ENCODE measurements around the gene YY2.

The YY2 gene

DNA sequence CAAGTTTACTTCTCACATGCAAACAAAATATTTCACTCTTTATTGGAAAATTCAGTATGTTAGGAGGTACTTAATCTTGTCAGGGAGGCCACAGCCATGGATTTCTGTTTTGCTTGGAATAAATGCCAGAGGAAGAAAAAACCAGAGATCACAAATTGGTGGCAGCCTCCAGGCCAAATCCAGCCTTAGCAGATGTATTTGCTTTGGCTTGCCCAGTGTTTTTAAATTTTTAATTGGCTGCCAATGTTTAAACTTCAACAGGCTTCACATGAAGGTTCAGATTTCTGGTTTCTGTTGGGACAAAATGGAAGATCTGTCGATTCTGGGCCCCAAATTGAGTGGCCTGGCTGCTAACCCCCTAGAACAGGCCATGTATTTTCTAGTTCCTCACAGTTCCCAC, 19.2 kb downstream of the YY2 start:
- DNase-seq: no peak

DNA sequence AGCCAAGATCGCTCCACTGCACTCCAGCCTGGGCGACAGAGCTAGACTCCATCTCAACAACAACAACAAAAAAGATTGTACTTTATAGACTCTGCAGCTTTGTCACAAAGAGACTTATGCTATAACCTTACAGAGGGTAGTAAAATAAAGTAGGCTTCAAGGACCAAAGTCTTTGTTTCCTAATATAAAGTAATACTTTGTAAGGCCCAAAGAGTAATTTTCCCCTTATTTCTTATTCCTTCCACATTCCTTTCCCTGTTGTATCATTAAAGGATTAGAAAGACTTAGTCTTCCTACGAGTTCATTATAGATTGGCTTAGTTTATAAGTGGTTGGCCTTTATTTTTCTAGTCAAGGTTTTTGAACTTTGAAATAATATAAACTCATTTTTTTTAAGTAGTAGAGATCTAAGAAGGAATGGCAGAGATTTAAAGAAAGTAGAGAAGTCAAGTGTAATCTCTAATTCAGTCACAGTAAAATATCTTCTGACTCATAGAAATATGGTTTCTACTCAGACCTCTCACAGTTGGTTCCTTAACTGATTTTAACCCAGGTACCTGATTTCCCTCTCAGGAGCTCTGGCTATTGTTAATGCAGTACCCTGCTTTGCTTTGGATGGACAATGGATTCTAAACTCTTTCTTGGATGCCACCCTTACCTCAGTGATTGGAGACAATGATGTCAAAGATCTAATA, 26.2 kb downstream of the YY2 start:
- DNase-seq: no peak

DNA sequence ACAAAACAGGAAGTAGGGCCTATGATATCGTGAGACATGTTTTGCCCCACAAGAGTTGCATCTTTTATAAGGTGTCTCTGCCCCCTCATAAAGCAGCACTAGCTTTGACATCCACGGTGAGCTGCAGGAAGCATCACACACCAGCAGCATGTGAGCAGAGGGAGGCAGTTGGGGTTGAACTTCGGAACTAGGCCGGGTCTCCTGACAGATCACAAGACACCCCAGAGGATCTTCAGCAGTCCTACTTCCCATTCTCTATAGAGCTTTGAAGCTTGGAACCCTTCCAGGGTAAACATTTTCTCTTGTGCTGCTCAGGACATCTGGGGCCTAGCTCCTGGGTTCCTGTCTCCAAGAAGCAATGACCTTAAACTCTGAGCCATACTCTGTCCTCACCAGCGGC, 27.5 kb downstream of the YY2 start:
- DNase-seq: no peak

DNA sequence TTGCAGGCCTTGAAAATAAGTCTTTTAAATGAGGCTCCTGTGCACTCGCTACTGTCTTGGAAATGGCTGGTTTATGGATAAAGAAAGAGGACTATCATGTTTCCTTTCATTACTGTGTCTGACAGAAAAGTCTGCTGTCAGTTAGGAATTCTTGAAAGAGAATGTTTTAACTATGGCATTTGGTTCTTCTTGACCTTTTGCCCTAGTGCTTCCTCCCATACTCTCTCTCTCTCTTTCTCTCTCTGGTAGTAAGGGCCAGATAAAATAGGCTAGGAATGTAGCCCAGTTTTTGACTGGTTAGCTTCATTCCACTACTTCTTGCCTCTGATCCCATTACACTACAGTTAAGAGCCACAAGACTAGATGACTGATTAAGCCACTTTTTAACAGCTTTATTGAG, 29.8 kb downstream of the YY2 start:
- no peak for DNase-seq

DNA sequence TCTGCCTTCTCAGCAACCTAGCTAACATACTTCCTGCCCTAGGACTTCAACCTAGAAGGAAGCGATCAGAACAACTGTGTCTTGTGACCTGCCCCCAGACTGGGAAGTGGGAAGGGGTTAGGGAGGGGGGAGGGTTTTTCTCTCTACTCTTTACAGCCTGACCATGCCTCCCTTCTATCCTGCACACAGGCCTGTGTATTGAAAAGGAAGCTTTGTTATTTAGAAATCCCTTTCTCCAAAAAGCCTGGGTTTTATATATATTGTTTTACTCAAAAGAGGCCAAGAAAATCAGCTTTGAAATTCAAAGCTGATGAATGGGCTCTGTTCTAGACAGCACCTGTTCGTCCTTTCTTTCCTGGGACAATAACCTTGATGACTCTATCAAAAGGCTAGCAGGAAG, 49.5 kb downstream of the YY2 start:
- DNase-seq: no peak

DNA sequence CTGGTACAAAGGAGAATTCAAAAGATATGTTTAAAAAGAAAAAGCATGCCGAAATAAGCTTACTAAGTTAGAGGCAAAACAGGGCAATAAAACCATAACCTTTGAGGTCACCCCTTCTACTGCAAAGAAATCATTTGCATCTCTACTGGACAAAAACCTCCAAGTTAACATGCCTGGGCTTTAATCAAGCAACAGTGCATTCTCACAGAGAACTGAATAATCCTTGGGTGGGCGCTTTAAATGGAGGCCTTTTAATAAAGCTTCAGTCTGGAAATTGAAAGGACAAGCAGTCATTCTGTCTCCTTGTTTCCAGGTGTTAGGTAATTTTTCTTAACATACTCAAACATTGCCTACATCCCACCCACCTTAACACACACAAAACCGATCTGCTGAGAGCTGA, 50.2 kb downstream of the YY2 start:
- DNase-seq: no peak

DNA sequence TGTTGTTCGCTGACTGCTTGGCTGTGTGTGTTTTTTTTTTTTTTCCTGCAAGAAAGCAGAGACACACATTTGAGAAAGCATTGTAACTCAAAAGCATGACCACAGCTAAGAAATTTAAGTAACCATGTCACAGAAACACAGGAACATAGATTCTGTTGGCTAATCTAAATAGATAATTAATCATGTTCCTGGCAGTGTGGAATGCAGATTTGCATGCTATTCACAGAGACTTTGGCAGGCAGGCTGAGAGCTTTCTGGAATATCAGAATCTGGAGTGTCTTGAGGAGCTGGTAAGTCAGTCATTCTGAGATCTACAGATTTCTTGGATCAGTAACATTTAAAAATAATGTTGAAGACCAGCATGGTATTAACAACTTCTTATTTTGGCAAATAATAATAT, 51.5 kb downstream of the YY2 start:
- DNase-seq: no peak
